KOPT-K1 (cell line): Measurements from ENCODE around the gene CNGA1.

Experiments
- H3K27ac ChIP-seq: fragments of 200-600 bp; sonication (generic); 2 replicates; pipeline ENCODE4 v1.5.1; 2016; ENCODE audit warnings: antibody characterized with exemption, mild to moderate bottlenecking, low read depth, low read length; ENCODE audit not compliant: poor library complexity, severe bottlenecking
- H3K36me3 ChIP-seq: fragments of 200-600 bp; sonication (generic); 2 replicates; pipeline ENCODE4 v1.5.1; 2017; ENCODE audit warnings: antibody characterized with exemption, mild to moderate bottlenecking, low read length, moderate library complexity; ENCODE audit not compliant: insufficient read depth
- H3K9me3 ChIP-seq: fragments of 200-600 bp; sonication (generic); 2 replicates; pipeline ENCODE4 v1.5.1; 2017; ENCODE audit warnings: antibody characterized with exemption, low read length, mild to moderate bottlenecking; ENCODE audit not compliant: insufficient read depth, poor library complexity, severe bottlenecking

Gene CNGA1

GRCh38 chr4:48016141-48017107 lies at the start of gene CNGA1, which contains the start of gene NIPAL1:
CNGA1 (minus strand) TSS chr4:48016681; CDS start chr4:47952689, 63,992 bp downstream.
NIPAL1 (plus strand) TSS chr4:48016772; CDS start chr4:48016840, 68 bp downstream.
- no peak within 1 kb of the TSS for H3K27ac ChIP-seq
- H3K9me3 ChIP-seq: no peaks in the 10 kb centered on the region

GRCh38 chr4:48065587-48066052 lies 49.1 kb upstream of the CNGA1 start:
- no peak overlapping the region for H3K27ac ChIP-seq
- H3K36me3 ChIP-seq: no peaks in the 10 kb centered on the region
- no peaks in the 10 kb centered on the region for H3K9me3 ChIP-seq

More at GRCh38 chr4:48016141-48017107, at the start of gene CNGA1, which contains the start of gene NIPAL1:
- H3K36me3 ChIP-seq: no peaks in the 10 kb centered on the region

GRCh38 chr4:48064349-48064748 lies 47.9 kb upstream of the CNGA1 start:
- Histone ChIP-seq H3K9me3 (no peaks in the 10 kb centered on the region), H3K36me3 (no peaks in the 10 kb centered on the region), H3K27ac (no peak overlapping the region)

GRCh38 chr4:48058617-48059530 lies 42.4 kb upstream of the CNGA1 start:
- H3K27ac ChIP-seq: no peak overlapping the region
- no peaks in the 10 kb centered on the region for H3K36me3 ChIP-seq
- H3K9me3 ChIP-seq: no peaks in the 10 kb centered on the region

- H3K36me3 ChIP-seq: no peaks in the 10 kb centered on the region
- no peaks in the 10 kb centered on the region for H3K9me3 ChIP-seq
- H3K27ac ChIP-seq: no peak overlapping the region
Measured at GRCh38 chr4:48051078-48051477, 34.6 kb upstream of the CNGA1 start.

- Histone ChIP-seq H3K27ac (no peak overlapping the region), H3K9me3 (no peaks in the 10 kb centered on the region)
Measured at GRCh38 chr4:48049483-48049882, 33.0 kb upstream of the CNGA1 start.

GRCh38 chr4:48047896-48048295 lies 31.4 kb upstream of the CNGA1 start:
- H3K36me3 ChIP-seq: no peaks in the 10 kb centered on the region
- no peaks in the 10 kb centered on the region for H3K9me3 ChIP-seq
- H3K27ac ChIP-seq: no peak overlapping the region

More at GRCh38 chr4:48049483-48049882, 33.0 kb upstream of the CNGA1 start:
- no peaks in the 10 kb centered on the region for H3K36me3 ChIP-seq

- H3K27ac ChIP-seq: no peak overlapping the region
- H3K36me3 ChIP-seq: no peaks in the 10 kb centered on the region
- H3K9me3 ChIP-seq: no peaks in the 10 kb centered on the region
Measured at GRCh38 chr4:48047421-48047844, 31.0 kb upstream of the CNGA1 start.

GRCh38 chr4:48046059-48046458 lies 29.6 kb upstream of the CNGA1 start:
- no peaks in the 10 kb centered on the region for H3K9me3 ChIP-seq
- no peaks in the 10 kb centered on the region for H3K36me3 ChIP-seq
- H3K27ac ChIP-seq: no peak overlapping the region

- no peaks in the 10 kb centered on the region for H3K9me3 ChIP-seq
- no peaks in the 10 kb centered on the region for H3K36me3 ChIP-seq
- H3K27ac ChIP-seq: no peak overlapping the region
Measured at GRCh38 chr4:48044298-48044697, 27.8 kb upstream of the CNGA1 start.

GRCh38 chr4:48043504-48043903 lies 27.0 kb upstream of the CNGA1 start:
- Histone ChIP-seq H3K36me3 (no peaks in the 10 kb centered on the region), H3K27ac (no peak overlapping the region), H3K9me3 (no peaks in the 10 kb centered on the region)

GRCh38 chr4:48042979-48043461 lies 26.5 kb upstream of the CNGA1 start:
- H3K27ac ChIP-seq: no peak overlapping the region
- H3K9me3 ChIP-seq: no peaks in the 10 kb centered on the region
- no peaks in the 10 kb centered on the region for H3K36me3 ChIP-seq

GRCh38 chr4:48041535-48042137 lies 25.2 kb upstream of the CNGA1 start:
- Histone ChIP-seq H3K9me3 (no peaks in the 10 kb centered on the region), H3K36me3 (no peaks in the 10 kb centered on the region), H3K27ac (no peak overlapping the region)

- Histone ChIP-seq H3K27ac (no peak overlapping the region), H3K9me3 (no peaks in the 10 kb centered on the region), H3K36me3 (no peaks in the 10 kb centered on the region)
Measured at GRCh38 chr4:48039561-48039960, 23.1 kb upstream of the CNGA1 start.
